SIG-M5 treated with dmso at 0.1 percent for 504 hours (cell line): ENCODE measurements around the gene LTB4R2.

Experiments used
- DNase-seq: peaks from one replicate; lab custom pipeline; 2025; ENCODE audit not compliant: unreplicated experiment; lab: John Stamatoyannopoulos, UW

Gene LTB4R2

GRCh38 chr14:24277071-24277470, 32.9 kb upstream of the LTB4R2 start:
- no peak for DNase-seq

DNA sequence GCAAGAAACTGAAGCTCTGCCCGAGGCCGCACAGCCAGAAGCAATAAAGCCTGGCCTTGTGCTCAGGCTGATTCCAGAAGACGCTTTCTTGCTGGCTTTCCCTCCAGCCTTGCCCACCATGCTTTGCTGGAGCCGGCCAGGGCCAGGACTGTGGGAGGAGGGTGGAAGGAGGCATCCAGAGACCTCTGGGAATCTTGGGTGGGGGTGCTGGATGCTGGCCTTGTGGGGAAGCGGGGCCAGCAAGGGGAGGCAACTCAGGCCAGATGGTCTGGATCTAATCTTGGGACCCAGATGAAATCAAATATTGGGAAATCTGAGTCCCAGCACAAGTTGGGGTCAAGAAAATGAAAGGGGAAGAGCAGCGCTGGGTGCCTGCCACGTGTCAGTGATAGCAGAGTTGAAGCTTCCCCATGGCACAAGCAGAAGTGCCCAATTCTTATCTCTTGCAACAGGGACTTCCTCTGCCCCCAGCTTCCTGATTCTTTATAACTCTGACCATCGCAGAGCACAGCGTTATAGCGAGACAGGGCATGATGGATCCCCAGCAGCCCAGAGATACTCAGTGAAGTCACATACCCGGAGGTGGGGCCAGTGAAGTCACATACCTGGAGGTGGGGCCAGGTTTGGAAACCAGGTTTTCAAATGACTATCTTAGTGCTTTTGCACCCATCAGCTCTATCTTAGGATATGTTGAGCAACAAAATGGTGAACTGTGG, 32.2 kb upstream of the LTB4R2 start:
- DNase-seq = peak; percentile 85

GRCh38 chr14:24278424-24278823, 31.5 kb upstream of the LTB4R2 start:
- DNase-seq = no peak

DNA sequence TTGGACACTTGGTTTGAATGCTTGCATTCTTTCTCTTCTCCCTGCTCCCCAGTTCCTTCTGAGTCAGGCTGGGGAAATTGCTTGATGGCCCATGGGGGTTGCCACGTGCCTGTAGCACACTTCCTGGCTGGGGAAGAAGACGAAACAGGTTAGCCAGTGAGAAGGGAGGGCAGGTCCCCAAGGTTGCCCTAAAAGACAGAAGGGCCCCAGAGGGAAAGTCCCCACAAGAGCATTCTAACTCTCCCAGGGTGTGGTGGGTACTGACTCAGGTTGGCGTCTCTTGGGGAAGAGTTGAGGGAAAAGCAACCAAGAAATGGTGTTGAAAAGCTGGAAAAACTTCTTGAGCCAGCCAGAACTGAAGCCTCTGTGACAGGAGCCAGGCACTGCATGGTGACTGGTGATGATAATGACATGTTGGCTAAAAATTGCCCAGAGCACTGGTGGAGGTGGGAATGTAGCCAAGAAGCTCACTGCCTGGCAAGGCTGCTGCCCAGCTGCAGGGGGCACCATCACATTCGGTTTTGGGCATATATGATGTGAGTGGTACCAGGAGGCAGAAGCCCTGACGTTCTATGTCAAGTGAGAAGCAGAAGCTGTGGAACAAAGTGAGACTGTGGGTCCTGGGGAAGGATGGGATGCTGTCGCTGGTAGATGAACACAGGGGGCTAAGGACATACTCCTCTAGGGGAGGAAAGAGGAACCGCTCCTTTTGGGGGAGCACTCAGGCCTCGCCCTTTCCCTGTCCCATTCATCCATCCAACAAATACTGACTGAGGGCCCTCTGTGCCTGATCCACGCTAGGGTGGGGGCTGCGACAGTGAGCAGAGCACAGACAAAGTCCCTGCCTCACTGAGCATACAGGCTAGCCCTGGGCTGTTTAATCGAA, 30.4 kb upstream of the LTB4R2 start:
- DNase-seq = peak; percentile 15

DNA sequence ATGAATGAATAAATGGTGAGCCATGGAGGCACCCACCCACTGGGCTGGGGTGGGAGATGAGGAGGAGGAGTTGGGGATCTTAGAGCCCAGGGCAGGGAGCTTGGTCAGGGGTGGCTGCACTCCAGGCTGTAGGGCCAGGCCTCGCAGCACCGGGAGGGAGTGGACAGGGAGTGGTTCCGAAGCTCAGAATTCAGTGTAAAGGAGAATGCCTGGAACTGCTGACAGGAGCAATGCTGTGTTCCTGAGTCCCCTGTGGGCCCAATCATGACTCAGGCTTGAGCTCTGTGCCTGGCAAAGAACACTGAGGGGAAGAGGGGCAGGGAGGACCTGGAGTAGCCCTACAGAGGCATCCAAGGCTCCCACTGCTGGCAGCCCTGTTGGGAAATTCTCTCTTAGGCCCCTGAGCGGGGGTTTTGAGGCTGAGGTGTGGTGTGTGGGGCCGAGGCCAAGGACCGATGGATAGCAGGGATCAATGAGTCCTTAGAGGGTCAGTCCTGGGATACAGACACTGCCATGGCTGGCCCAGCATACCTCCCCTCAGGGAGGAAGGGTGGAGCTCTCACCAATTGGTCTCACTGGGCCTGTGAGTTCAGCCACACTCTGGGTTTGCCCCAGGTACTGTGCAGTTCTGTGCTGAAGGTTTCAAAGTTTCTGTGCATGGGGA, 29.0 kb upstream of the LTB4R2 start:
- DNase-seq = no peak

GRCh38 chr14:24281636-24282035, 28.3 kb upstream of the LTB4R2 start:
- DNase-seq = no peak

DNA sequence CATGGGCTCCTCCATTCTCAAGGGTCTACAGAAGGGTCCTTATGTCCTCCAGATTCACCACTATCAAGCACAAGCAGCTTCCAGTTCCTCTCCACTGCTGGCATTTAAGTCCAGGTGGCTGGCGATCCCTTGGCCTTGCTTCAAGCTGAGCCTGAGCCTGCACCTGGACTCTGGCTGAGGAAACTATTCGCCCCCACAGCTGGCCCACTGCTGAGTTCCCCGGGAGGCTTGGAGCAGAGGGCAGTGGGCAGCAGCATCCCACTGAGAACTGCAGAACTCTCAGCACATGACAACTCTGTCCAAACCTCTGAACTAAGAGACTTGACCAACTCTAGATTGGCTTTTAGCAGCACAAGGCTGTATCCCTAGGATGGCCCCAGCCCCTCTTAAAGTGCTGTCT, 27.2 kb upstream of the LTB4R2 start:
- DNase-seq = no peak

DNA sequence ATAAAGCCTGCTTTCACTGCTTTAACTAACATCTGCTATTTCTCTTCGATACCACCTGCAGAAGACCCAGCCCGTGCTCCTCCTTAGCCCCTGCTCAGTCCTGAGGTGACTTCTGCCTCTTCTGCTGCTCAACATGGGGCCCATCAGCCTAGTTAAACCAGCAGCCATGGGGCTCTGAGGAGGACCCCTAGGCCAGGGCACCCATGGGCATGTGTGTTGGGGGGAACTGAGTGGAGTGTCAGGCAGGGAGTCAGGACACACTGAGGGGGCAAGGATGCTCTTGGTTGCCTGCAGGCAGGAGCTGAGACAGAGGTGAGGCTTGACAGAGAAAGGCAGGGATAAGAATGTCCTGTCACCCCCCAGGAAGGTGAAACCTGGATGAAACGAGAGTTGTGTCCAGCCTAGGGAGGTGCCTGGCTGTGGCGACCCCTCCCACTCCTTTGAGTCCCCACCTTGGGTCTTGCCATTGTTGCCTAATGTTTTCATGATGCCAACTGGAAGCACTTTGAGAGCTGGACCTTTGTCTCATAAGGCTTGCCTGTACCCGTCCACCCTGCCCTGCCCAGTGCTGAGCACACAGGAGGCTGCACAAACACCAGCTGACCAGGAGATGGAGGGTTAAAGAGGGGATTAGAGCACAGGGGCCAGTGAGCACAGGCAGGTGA, 26.0 kb upstream of the LTB4R2 start:
- no peak for DNase-seq

- DNase-seq = no peak
These were observed 25.4 kb upstream of the LTB4R2 start for GRCh38 chr14:24284501-24285035.

DNA sequence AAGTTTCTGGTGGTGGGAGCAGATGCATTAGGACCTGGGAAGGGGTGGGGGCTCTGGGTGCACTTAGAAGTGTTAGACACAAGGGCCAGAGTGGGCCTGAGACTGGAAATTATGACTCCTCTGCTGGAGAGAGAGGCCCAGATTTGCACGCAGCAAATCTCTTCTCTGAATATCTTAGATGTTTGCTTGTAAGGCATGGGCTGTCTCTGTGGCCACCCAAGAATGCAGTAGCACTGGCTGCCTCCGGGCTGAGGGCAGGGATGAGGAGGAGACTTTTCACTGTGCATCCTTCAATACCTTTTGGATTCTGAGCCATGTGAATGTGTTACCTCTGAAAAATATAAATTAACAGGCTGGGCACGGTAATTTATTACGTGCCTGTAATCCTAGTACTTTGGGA, 24.6 kb upstream of the LTB4R2 start:
- DNase-seq = no peak

DNA sequence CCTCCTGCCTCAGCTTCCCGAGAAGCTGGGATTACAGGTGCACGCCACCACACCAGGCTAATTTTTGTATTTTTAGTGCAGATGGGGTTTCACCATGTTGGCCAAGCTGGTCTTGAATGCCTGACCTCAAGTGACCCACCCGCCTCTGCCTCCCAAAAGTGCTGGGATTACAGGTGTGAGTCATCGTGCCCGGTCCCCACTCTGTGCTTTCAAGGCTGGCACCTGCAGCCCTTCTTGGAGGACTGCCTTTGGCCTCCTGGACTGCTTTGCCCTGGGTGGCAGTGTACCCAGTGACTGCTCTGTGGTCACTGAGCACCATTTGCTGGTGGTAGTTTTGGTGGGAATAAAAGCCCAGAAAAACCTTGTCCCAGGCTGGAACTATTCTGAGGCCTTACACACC, 22.9 kb upstream of the LTB4R2 start:
- DNase-seq = no peak

- no peak for DNase-seq
These were observed 20.2 kb upstream of the LTB4R2 start for GRCh38 chr14:24289649-24290280.

DNA sequence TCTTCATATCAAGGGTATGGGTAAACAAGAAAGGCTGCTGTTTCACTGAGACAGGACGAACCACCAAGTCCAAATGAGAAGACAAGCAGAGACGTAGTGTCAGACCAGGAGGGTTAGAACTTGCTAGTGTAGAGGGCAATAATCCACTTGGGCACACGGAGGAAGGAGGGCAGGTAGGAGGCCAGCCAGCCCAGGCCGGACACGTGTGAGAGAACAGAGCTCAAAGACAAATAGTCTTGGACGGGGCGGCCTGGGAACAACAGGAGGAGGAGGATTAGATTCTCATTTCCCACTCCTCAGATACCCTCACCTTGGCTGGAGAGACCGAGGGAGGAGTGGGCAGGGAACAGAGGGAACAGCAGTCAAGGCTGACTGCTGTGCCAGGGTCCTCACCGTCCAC, 19.2 kb upstream of the LTB4R2 start:
- no peak for DNase-seq

- no peak for DNase-seq
These were observed 18.4 kb upstream of the LTB4R2 start for GRCh38 chr14:24291446-24292117.

DNA sequence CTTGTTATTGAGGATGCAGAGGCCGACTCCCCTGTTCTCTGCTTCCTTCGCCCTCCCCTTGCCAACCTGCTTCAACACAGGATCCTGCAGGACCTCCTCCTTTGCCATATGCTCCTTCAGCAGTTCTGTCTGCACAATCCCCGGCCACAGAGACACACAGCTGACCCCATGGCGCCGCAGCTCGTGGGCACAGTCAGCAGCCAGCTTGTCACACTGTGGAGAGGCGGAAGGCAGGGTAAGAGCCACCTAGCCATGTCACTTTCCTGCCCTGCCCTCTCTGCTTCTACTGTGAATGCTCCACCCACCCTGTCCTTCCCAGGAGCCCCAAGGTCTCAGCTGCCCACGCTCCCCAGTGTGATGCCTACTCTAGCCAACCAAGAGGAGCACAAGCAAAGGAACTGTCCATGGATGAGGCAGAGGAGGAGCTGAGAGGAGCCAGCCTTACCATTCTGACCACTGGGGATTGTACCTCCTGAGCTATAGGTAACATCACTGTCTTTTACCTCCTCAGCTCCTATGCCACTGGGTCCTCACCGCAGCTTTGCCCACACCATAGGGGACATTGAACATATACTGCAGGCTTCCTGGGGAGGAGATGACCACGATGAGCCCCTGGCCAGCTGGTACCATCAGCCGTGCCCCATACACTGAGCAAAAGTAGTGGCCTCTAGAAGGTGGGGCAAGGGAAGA, 17.7 kb upstream of the LTB4R2 start:
- no peak for DNase-seq

GRCh38 chr14:24293525-24293924, 16.4 kb upstream of the LTB4R2 start:
- DNase-seq = no peak

- peak; percentile 75 for DNase-seq
These were observed 13.4 kb upstream of the LTB4R2 start for GRCh38 chr14:24296341-24297157.

- DNase-seq = peak; percentile 37
These were observed 12.6 kb upstream of the LTB4R2 start for GRCh38 chr14:24297190-24297964.
